ENCODE results near the gene GAS2L2.

Gene GAS2L2

DNA sequence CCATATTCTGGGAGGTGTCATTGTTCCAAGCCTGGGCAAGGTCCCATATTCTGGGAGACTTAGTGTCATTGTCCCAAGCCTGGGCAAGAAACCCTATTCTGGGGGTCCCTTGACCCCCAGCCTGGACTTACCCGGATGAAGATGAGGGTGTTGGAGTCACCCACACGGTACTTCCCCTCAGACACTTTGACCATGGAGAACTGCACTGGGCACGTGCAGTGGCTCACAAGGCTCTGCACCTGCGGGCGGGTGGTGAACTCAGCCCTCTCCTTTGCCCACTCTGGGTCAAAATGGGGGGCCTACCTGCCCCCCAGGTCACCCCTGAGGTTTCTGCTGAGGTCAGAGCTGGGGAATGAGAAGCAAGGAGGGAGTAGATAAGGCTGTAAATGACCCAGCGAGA, 4.1 kb downstream of the GAS2L2 start:
- Histone ChIP-seq H3K4me1 (ENCODE audit: control insufficient read depth in 2 of 2, insufficient read depth in 2 of 2, low read length in 2 of 2) (peaks cover 0 to 6% of the 10 kb centered on the region in 2 donors), H3K27me3 (ENCODE audit: control insufficient read depth in 2 of 2, insufficient read depth in 2 of 2, low read length in 2 of 2) (peaks cover 16 to 26% of the 10 kb centered on the region in 2 donors), H3K36me3 (ENCODE audit: control insufficient read depth in 2 of 2, insufficient read depth in 2 of 2, low read length in 2 of 2) (no peaks in the 10 kb centered on the region), H3K27ac (ENCODE audit: low read depth in 2 of 2, low read length in 2 of 2) (no peak overlapping the region), H3K9ac (ENCODE audit: low read depth in 1 of 2, low read length in 2 of 2) (no peak overlapping the region), H3K4me3 (ENCODE audit: low read length in 2 of 2) (no peak overlapping the region), H3K9me3 (ENCODE audit: control insufficient read depth in 2 of 2, low read length in 2 of 2) (no peaks in the 10 kb centered on the region)

DNA sequence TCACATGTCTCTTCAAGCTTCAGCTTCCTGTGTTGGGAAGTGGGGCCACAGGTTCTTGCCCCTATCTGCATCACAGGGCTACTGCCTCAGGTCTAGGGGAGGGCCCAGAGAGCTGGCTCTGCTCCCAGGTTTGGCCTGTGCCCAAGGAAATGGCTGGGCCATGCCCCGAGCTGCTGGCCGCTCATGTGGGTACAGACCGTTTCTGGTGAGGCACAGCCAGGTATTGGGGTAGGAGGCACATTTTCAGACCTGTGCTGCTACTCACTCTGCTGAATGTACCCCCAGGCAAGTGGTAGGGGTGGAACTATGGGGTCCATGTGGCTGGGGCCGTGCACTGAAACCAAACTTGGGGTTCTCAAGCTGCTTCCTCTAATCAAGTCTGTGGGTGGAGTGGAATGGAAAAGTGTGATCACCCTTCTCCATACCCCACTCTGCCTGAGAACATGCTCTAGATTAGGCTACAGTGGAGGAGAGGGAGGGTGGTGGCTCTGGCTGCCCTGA, 4.6 kb downstream of the GAS2L2 start:
- Histone ChIP-seq H3K4me1 (ENCODE audit: control insufficient read depth in 2 of 2, insufficient read depth in 2 of 2, low read length in 2 of 2) (peaks cover 0 to 6% of the 10 kb centered on the region in 2 donors), H3K27ac (ENCODE audit: low read depth in 2 of 2, low read length in 2 of 2) (no peak overlapping the region), H3K9ac (ENCODE audit: low read depth in 1 of 2, low read length in 2 of 2) (no peak overlapping the region), H3K4me3 (ENCODE audit: low read length in 2 of 2) (no peak overlapping the region), H3K9me3 (ENCODE audit: control insufficient read depth in 2 of 2, low read length in 2 of 2) (no peaks in the 10 kb centered on the region), H3K27me3 (ENCODE audit: control insufficient read depth in 2 of 2, insufficient read depth in 2 of 2, low read length in 2 of 2) (peaks cover 19 to 26% of the 10 kb centered on the region in 2 donors), H3K36me3 (ENCODE audit: control insufficient read depth in 2 of 2, insufficient read depth in 2 of 2, low read length in 2 of 2) (no peaks in the 10 kb centered on the region)

GRCh38 chr17:35747540-35748017, 5.5 kb downstream of the GAS2L2 start:
- Histone ChIP-seq H3K36me3 (ENCODE audit: control insufficient read depth in 2 of 2, insufficient read depth in 2 of 2, low read length in 2 of 2) (no peaks in the 10 kb centered on the region), H3K27me3 (ENCODE audit: control insufficient read depth in 2 of 2, insufficient read depth in 2 of 2, low read length in 2 of 2) (peaks cover 19 to 26% of the 10 kb centered on the region in 2 donors), H3K9me3 (ENCODE audit: control insufficient read depth in 2 of 2, low read length in 2 of 2) (no peaks in the 10 kb centered on the region), H3K4me1 (ENCODE audit: control insufficient read depth in 2 of 2, insufficient read depth in 2 of 2, low read length in 2 of 2) (peaks cover 0 to 3% of the 10 kb centered on the region in 2 donors), H3K4me3 (ENCODE audit: low read length in 2 of 2) (no peak overlapping the region), H3K27ac (ENCODE audit: low read depth in 2 of 2, low read length in 2 of 2) (no peak overlapping the region), H3K9ac (ENCODE audit: low read depth in 1 of 2, low read length in 2 of 2) (no peak overlapping the region)

DNA sequence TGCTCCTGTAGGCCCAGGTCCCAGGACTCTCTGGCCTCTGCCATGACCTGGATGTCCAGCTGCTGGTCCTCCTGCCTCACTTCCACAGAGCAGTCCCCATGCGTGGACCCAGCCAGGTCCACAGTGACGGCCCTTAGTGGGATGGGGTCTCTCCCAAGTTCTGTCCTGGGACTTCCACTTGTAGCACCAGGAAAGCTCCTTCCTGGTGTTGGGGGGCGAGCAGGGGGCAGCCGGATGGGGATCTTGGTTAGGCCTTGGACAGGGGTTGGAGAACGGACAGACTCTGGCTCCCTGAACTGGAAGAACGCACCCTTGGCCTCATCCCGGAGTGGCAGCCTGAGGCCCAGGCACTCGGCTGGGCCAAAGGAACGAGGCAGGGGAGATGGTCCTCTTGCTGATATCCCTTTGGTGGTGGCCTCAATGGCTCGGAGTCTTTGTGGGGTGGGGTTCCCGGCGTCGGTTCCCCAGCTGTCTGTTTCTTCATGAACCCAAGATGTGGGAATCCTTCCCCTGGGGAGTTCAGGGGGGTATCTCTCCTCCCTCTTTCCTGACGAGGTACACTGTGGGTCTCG, 7.2 kb downstream of the GAS2L2 start:
- no peak overlapping the region for H3K4me3 ChIP-seq (ENCODE audit: low read length in 2 of 2)
- H3K4me1 ChIP-seq (ENCODE audit: control insufficient read depth in 2 of 2, insufficient read depth in 2 of 2, low read length in 2 of 2): no peaks in the 10 kb centered on the region
- no peaks in the 10 kb centered on the region for H3K36me3 ChIP-seq (ENCODE audit: control insufficient read depth in 2 of 2, insufficient read depth in 2 of 2, low read length in 2 of 2)
- no peak overlapping the region for H3K27ac ChIP-seq (ENCODE audit: low read depth in 2 of 2, low read length in 2 of 2)
- H3K9ac ChIP-seq (ENCODE audit: low read depth in 1 of 2, low read length in 2 of 2): no peak overlapping the region
- no peaks in the 10 kb centered on the region for H3K9me3 ChIP-seq (ENCODE audit: control insufficient read depth in 2 of 2, low read length in 2 of 2)
- H3K27me3 ChIP-seq (ENCODE audit: control insufficient read depth in 2 of 2, insufficient read depth in 2 of 2, low read length in 2 of 2): peaks cover 22 to 28% of the 10 kb centered on the region in 2 donors

DNA sequence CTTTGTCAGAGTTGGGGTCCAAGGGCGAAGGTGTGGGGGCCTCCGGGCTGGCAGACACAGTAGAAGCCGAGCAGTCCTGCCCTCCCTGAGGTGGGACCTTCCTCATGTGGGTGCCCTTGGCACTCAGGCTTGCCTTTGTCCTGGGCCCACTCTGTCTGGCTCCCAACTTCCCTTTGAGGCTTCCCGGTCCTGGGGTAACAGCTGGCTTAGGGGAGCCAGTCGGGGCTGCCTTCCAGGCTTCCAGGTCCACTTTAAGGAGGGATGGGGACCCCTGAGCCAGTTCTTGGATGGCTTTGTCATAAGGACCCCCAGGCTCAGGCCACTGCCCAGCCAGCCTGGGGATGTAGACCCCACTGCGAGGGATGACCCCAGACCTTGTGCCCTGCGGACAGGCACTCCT, 7.8 kb downstream of the GAS2L2 start:
- H3K27me3 ChIP-seq (ENCODE audit: control insufficient read depth in 2 of 2, insufficient read depth in 2 of 2, low read length in 2 of 2): peaks cover 23 to 28% of the 10 kb centered on the region in 2 donors
- H3K9ac ChIP-seq (ENCODE audit: low read depth in 1 of 2, low read length in 2 of 2): no peak overlapping the region
- H3K4me3 ChIP-seq (ENCODE audit: low read length in 2 of 2): no peak overlapping the region
- no peak overlapping the region for H3K27ac ChIP-seq (ENCODE audit: low read depth in 2 of 2, low read length in 2 of 2)
- H3K4me1 ChIP-seq (ENCODE audit: control insufficient read depth in 2 of 2, insufficient read depth in 2 of 2, low read length in 2 of 2): no peaks in the 10 kb centered on the region
- no peaks in the 10 kb centered on the region for H3K36me3 ChIP-seq (ENCODE audit: control insufficient read depth in 2 of 2, insufficient read depth in 2 of 2, low read length in 2 of 2)
- H3K9me3 ChIP-seq (ENCODE audit: control insufficient read depth in 2 of 2, low read length in 2 of 2): no peaks in the 10 kb centered on the region

GRCh38 chr17:35744830-35745229, 8.2 kb downstream of the GAS2L2 start:
- H3K9me3 ChIP-seq (ENCODE audit: control insufficient read depth in 2 of 2, low read length in 2 of 2): no peaks in the 10 kb centered on the region
- H3K4me3 ChIP-seq (ENCODE audit: low read length in 2 of 2): no peak overlapping the region
- H3K27ac ChIP-seq (ENCODE audit: low read depth in 2 of 2, low read length in 2 of 2): no peak overlapping the region
- peaks cover 22 to 30% of the 10 kb centered on the region in 2 donors for H3K27me3 ChIP-seq (ENCODE audit: control insufficient read depth in 2 of 2, insufficient read depth in 2 of 2, low read length in 2 of 2)
- H3K36me3 ChIP-seq (ENCODE audit: control insufficient read depth in 2 of 2, insufficient read depth in 2 of 2, low read length in 2 of 2): no peaks in the 10 kb centered on the region
- H3K9ac ChIP-seq (ENCODE audit: low read depth in 1 of 2, low read length in 2 of 2): no peak overlapping the region
- H3K4me1 ChIP-seq (ENCODE audit: control insufficient read depth in 2 of 2, insufficient read depth in 2 of 2, low read length in 2 of 2): no peaks in the 10 kb centered on the region

- Histone ChIP-seq H3K9me3 (ENCODE audit: control insufficient read depth in 2 of 2, low read length in 2 of 2) (no peaks in the 10 kb centered on the region), H3K4me3 (ENCODE audit: low read length in 2 of 2) (no peak overlapping the region), H3K27me3 (ENCODE audit: control insufficient read depth in 2 of 2, insufficient read depth in 2 of 2, low read length in 2 of 2) (peaks cover 13 to 24% of the 10 kb centered on the region in 2 donors)
These were observed 9.3 kb downstream of the GAS2L2 start for GRCh38 chr17:35743626-35744328.

DNA sequence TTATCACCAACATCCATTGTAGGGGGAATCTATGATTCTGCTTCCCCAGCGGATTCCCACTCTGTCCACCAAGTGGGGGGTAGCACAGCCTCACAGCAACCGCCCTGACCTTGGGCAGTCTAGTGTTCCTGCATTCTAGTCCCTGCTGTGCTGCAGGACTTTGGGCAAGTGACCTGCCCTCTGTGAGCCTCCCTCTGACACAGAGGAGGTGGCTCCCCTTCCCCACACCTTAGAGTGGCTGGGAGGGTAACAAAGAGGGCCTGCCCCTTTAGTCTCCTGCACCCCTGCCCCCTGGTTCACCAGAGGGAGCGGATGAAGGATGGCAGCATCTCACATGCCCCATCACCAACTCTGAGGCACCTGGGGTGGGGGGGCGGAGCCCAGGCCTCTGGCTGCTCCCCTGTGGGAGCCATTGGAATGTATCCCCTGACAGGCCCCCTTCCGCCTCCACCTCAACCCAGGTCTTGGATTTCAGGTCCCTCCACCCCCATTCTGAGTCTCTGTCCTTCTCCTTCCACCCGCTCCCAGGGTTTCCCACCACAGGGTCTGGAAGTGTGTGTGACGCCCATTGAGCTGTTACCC, 10.1 kb downstream of the GAS2L2 start:
- no peak overlapping the region for H3K27ac ChIP-seq (ENCODE audit: low read depth in 2 of 2, low read length in 2 of 2)
- H3K4me1 ChIP-seq (ENCODE audit: control insufficient read depth in 2 of 2, insufficient read depth in 2 of 2, low read length in 2 of 2): no peaks in the 10 kb centered on the region
- H3K9ac ChIP-seq (ENCODE audit: low read depth in 1 of 2, low read length in 2 of 2): no peak overlapping the region
- peaks cover 13 to 21% of the 10 kb centered on the region in 2 donors for H3K27me3 ChIP-seq (ENCODE audit: control insufficient read depth in 2 of 2, insufficient read depth in 2 of 2, low read length in 2 of 2)
- H3K9me3 ChIP-seq (ENCODE audit: control insufficient read depth in 2 of 2, low read length in 2 of 2): no peaks in the 10 kb centered on the region
- no peak overlapping the region for H3K4me3 ChIP-seq (ENCODE audit: low read length in 2 of 2)
- no peaks in the 10 kb centered on the region for H3K36me3 ChIP-seq (ENCODE audit: control insufficient read depth in 2 of 2, insufficient read depth in 2 of 2, low read length in 2 of 2)

More at GRCh38 chr17:35743626-35744328, 9.3 kb downstream of the GAS2L2 start:
- Histone ChIP-seq H3K4me1 (ENCODE audit: control insufficient read depth in 2 of 2, insufficient read depth in 2 of 2, low read length in 2 of 2) (no peaks in the 10 kb centered on the region), H3K36me3 (ENCODE audit: control insufficient read depth in 2 of 2, insufficient read depth in 2 of 2, low read length in 2 of 2) (no peaks in the 10 kb centered on the region), H3K27ac (ENCODE audit: low read depth in 2 of 2, low read length in 2 of 2) (no peak overlapping the region), H3K9ac (ENCODE audit: low read depth in 1 of 2, low read length in 2 of 2) (no peak overlapping the region)

DNA sequence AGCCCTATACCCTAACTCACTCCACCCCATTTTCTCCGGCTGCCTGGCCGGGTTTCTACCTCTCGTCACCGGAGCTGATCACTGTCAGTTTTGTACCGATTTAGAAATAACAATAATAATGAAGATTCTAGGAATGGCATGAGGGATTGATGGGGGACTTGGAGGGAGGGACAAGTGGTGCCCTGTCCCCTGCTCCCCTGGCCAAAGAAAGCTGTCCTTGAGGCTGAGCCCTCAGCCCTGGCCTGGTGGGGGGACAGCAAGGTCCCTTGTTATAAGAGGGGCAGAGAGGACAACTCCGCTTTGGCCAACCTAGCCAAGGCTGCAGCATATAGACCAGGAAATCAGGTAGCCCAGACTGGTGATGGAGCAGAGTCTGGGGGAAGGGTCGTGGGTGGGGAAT, 10.5 kb downstream of the GAS2L2 start:
- no peaks in the 10 kb centered on the region for H3K4me1 ChIP-seq (ENCODE audit: control insufficient read depth in 2 of 2, insufficient read depth in 2 of 2, low read length in 2 of 2)
- H3K9me3 ChIP-seq (ENCODE audit: control insufficient read depth in 2 of 2, low read length in 2 of 2): no peaks in the 10 kb centered on the region
- H3K9ac ChIP-seq (ENCODE audit: low read depth in 1 of 2, low read length in 2 of 2): no peak overlapping the region
- H3K36me3 ChIP-seq (ENCODE audit: control insufficient read depth in 2 of 2, insufficient read depth in 2 of 2, low read length in 2 of 2): no peaks in the 10 kb centered on the region
- H3K27ac ChIP-seq (ENCODE audit: low read depth in 2 of 2, low read length in 2 of 2): no peak overlapping the region
- no peak overlapping the region for H3K4me3 ChIP-seq (ENCODE audit: low read length in 2 of 2)
- peaks cover 13 to 20% of the 10 kb centered on the region in 2 donors for H3K27me3 ChIP-seq (ENCODE audit: control insufficient read depth in 2 of 2, insufficient read depth in 2 of 2, low read length in 2 of 2)
